Hepatocyte (in vitro differentiated cells): Measurements from ENCODE around the gene CD79A. TPM values are rescaled to one million over a fixed set of nuclear protein-coding genes. Genes with fewer than 3 reads are reported as not detected.

Experiments
- DNase-seq: peaks from one replicate; pipeline ENCODE4 v3.0.0-alpha.2; 2016; ENCODE audit warnings: low spot score
- H2AFZ ChIP-seq: fragments of 200-600 bp; sonication (generic); 2 replicates; pipeline ENCODE4 v1.6.0; 2016; ENCODE audit warnings: antibody characterized with exemption, mild to moderate bottlenecking
- H3K27ac ChIP-seq: fragments of 200-600 bp; sonication (generic); 2 replicates; pipeline ENCODE4 v1.5.1; 2016; ENCODE audit warnings: mild to moderate bottlenecking
- H3K27me3 ChIP-seq: fragments of 200-600 bp; sonication (generic); 2 replicates; pipeline ENCODE4 v1.6.1; 2016
- H3K36me3 ChIP-seq: fragments of 200-600 bp; sonication (generic); replicated peaks from 2 replicates; pipeline ENCODE4 v1.5.1; 2016; ENCODE audit warnings: low read depth; ENCODE audit not compliant: insufficient read depth
- H3K4me1 ChIP-seq: fragments of 200-600 bp; sonication (generic); 2 replicates; pipeline ENCODE4 v1.5.1; 2016; ENCODE audit warnings: mild to moderate bottlenecking, moderate library complexity; ENCODE audit not compliant: insufficient read depth
- H3K4me2 ChIP-seq: fragments of 200-600 bp; sonication (generic); 2 replicates; pipeline ENCODE4 v1.6.0; 2016
- H3K4me3 ChIP-seq: fragments of 200-600 bp; sonication (generic); 2 replicates; pipeline ENCODE4 v1.5.1; 2016; ENCODE audit warnings: mild to moderate bottlenecking
- H3K79me2 ChIP-seq: fragments of 200-600 bp; sonication (generic); 2 replicates; pipeline ENCODE4 v1.6.0; 2017; ENCODE audit warnings: mild to moderate bottlenecking
- H3K9me2 ChIP-seq: fragments of 200-600 bp; sonication (generic); replicated peaks from 2 replicates; pipeline ENCODE4 v1.6.0; 2017; ENCODE audit warnings: mild to moderate bottlenecking; ENCODE audit not compliant: insufficient read depth
- H3K9me3 ChIP-seq: fragments of 200-600 bp; sonication (generic); 2 replicates; pipeline ENCODE4 v1.5.1; 2016; ENCODE audit warnings: low read depth, mild to moderate bottlenecking
- H4K20me1 ChIP-seq: fragments of 200-600 bp; sonication (generic); 2 replicates; pipeline ENCODE4 v1.6.0; 2016; ENCODE audit warnings: mild to moderate bottlenecking; ENCODE audit not compliant: insufficient read depth, poor library complexity, severe bottlenecking
- CTCF ChIP-seq: fragments of 200-600 bp; sonication (generic); IDR thresholded peaks from 2 replicates; pipeline ENCODE4 v1.5.1; 2016; ENCODE audit warnings: antibody characterized with exemption, mild to moderate bottlenecking; ENCODE audit not compliant: poor library complexity
- EZH2 ChIP-seq: fragments of 200-600 bp; sonication (generic); IDR thresholded peaks from 2 replicates; pipeline ENCODE4 v1.6.1; 2016; ENCODE audit warnings: antibody characterized with exemption, mild to moderate bottlenecking, borderline replicate concordance
- EZH2phosphoT487 ChIP-seq: fragments of 200-600 bp; sonication (generic); IDR thresholded peaks from one replicate; pipeline ENCODE4 v1.6.1; 2018; ENCODE audit warnings: antibody characterized with exemption, mild to moderate bottlenecking, low read depth, moderate library complexity; ENCODE audit not compliant: unreplicated experiment, severe bottlenecking
- WGBS: methylation state at CpG from one replicate; pipeline ENCODE4 v1.1.6; 2016; ENCODE audit warnings: low lambda C conversion rate; ENCODE audit errors: missing lambda C conversion rate; 5-methylcytosine and 5-hydroxymethylcytosine counted together
- polyA plus RNA-seq: library from polyadenylated mRNA; unstranded; fragments of >200 nt; fragmentation: Nextera tagmentation; extraction: Ambion mirVana; gene quantifications from 2 replicates; pipeline ENCODE4 v1.2.1, GENCODE V29; 2016
- total RNA-seq: library from RNA; depleted of rRNA; stranded (reverse); fragments of >200 nt; gene quantifications from 2 replicates; pipeline ENCODE4 v1.2.3, GENCODE V29; 2014

The CD79A gene
- total and polyA plus RNA-seq, 2 experiments from 2014 or later: 0.27 to 0.37 TPM

GRCh38 chr19:41901707-41902360 is 24.8 kb downstream of the CD79A start:
- H3K4me1 ChIP-seq: peaks cover 15% of the 10 kb centered on the region
- no peak overlapping the region for H2AFZ ChIP-seq
- no peaks in the 10 kb centered on the region for H3K9me2 ChIP-seq
- H3K27me3 ChIP-seq: no peaks in the 10 kb centered on the region
- H3K4me2 ChIP-seq: no peak overlapping the region
- no peaks in the 10 kb centered on the region for H4K20me1 ChIP-seq
- WGBS: 94% methylated on average over 19 of the region's 21 CpGs
- TF ChIP-seq CTCF: no peak
- no peak for TF ChIP-seq EZH2phosphoT487
- no peaks in the 10 kb centered on the region for H3K79me2 ChIP-seq
- no peak overlapping the region for H3K4me3 ChIP-seq
- no peaks in the 10 kb centered on the region for H3K9me3 ChIP-seq
- no peaks in the 10 kb centered on the region for H3K36me3 ChIP-seq
- H3K27ac ChIP-seq: no peak overlapping the region
- DNase-seq: no peak

- Histone ChIP-seq H3K4me1 (peaks cover 15% of the 10 kb centered on the region), H3K27me3 (no peaks in the 10 kb centered on the region), H3K4me3 (no peak overlapping the region), H3K27ac (no peak overlapping the region), H3K36me3 (no peaks in the 10 kb centered on the region), H3K9me2 (no peaks in the 10 kb centered on the region), H3K79me2 (no peaks in the 10 kb centered on the region), H3K9me3 (no peaks in the 10 kb centered on the region), H2AFZ (no peak overlapping the region), H3K4me2 (no peak overlapping the region), H4K20me1 (no peaks in the 10 kb centered on the region)
- TF ChIP-seq CTCF (no peak), EZH2 (no peak), EZH2phosphoT487 (no peak)
- 98% methylated on average over 16 of the region's 17 CpGs for WGBS
- no peak for DNase-seq
Observed at GRCh38 chr19:41902594-41902993, 25.5 kb downstream of the CD79A start.

GRCh38 chr19:41903193-41903953 is 26.3 kb downstream of the CD79A start:
- no peaks in the 10 kb centered on the region for H4K20me1 ChIP-seq
- H3K4me1 ChIP-seq: peaks cover 15% of the 10 kb centered on the region
- H3K9me2 ChIP-seq: no peaks in the 10 kb centered on the region
- no peak overlapping the region for H2AFZ ChIP-seq
- no peaks in the 10 kb centered on the region for H3K27me3 ChIP-seq
- H3K27ac ChIP-seq: peak overlapping the region; percentile 85
- TF ChIP-seq EZH2phosphoT487 (no peak), CTCF (no peak), EZH2 (no peak)
- no peak for DNase-seq
- no peaks in the 10 kb centered on the region for H3K9me3 ChIP-seq
- no peaks in the 10 kb centered on the region for H3K79me2 ChIP-seq
- 95% methylated on average over 17 of the region's 19 CpGs for WGBS
- H3K36me3 ChIP-seq: no peaks in the 10 kb centered on the region
- H3K4me3 ChIP-seq: no peak overlapping the region
- H3K4me2 ChIP-seq: no peak overlapping the region
